HCT116 (cell line): Measurements from ENCODE around the gene ABLIM1. TPM values are rescaled to one million over a fixed set of nuclear protein-coding genes. Genes with fewer than 3 reads are reported as not detected.

Experiments
- ATAC-seq: fragments of 200-7000 bp; cut with Tn5 transposase; 2 replicates; pipeline ENCODE4 v1.9.1; 2020; ENCODE audit warnings: mild to moderate bottlenecking, moderate library complexity
- BruUV-seq: library from RNA; stranded (reverse); fragments of 400-500 nt; replicated peaks from 2 replicates; lab custom pipeline; 2021; lab: Mats Ljungman, UMichigan
- CTCF ChIA-PET: fragments of 300-600 bp; sonication (Branson Sonifier 250); formaldehyde crosslinking; loops from one replicate; lab custom pipeline; 2021; ENCODE audit warnings: antibody characterized with exemption; lab: Charles Lee
- POLR2A ChIA-PET: fragments of 300-600, 350-600 bp; sonication (Branson Sonifier 250); formaldehyde crosslinking; loops from one replicate; lab custom pipeline; 2021; ENCODE audit warnings: antibody characterized with exemption; lab: Charles Lee
- RAD21 ChIA-PET, 2 experiments: fragments of 300-600 bp; sonication (Branson Sonifier 250); formaldehyde crosslinking; loops; one replicate each; lab custom pipeline; 2023; ENCODE audit warnings: low total read pairs in 2 of 2; ENCODE audit not compliant: uncharacterized antibody in 2 of 2, unreplicated experiment in 2 of 2, low non-redundant PET in 1 of 2; lab: Charles Lee
- DNase-seq: peaks from one replicate; pipeline ENCODE4 v3.0.0-alpha.2; 2010; ENCODE audit warnings: low read depth, low spot score
- H2AFZ ChIP-seq: fragments of 200-600 bp; shearing (Covaris generic), sonication (generic); 2 replicates; pipeline ENCODE4 v1.6.1; 2017; ENCODE audit warnings: low read depth, mixed run types, mixed read lengths, antibody characterized with exemption, low read length; ENCODE audit not compliant: poor library complexity, severe bottlenecking
- H3K27ac ChIP-seq: 2 replicates; pipeline ENCODE4 v1.5.1; 2012; ENCODE audit warnings: low read depth, low read length
- H3K27me3 ChIP-seq: fragments of 200-600 bp; sonication (generic); 2 replicates; pipeline ENCODE4 v1.6.1; 2016; ENCODE audit warnings: mixed run types, low read length, mixed read lengths; ENCODE audit not compliant: insufficient read depth
- H3K36me3 ChIP-seq, 2 experiments: fragments of 200-500 bp in 1 of 2; fragments of 200-600 bp in 1 of 2; sonication (Bioruptor generic) in 1 of 2; sonication (generic) in 1 of 2; 2 replicates each; pipeline versions ENCODE4 v1.5.1 to v1.6.1; 2014 to 2016; ENCODE audit warnings: low read length in 2 of 2, inconsistent platforms in 1 of 2, mixed read lengths in 1 of 2, mixed run types in 1 of 2; ENCODE audit not compliant: insufficient read depth in 2 of 2, control insufficient read depth in 1 of 2
- H3K4me1 ChIP-seq, 2 experiments: fragments of 200-600 bp in 1 of 2; sonication (generic) in 1 of 2; 2 replicates each; pipeline versions ENCODE4 v1.5.1 to v1.6.1; 2012 to 2017; ENCODE audit warnings: low read length in 2 of 2, inconsistent platforms in 1 of 2, mild to moderate bottlenecking in 1 of 2, mixed read lengths in 1 of 2, mixed run types in 1 of 2, moderate library complexity in 1 of 2; ENCODE audit not compliant: insufficient read depth in 2 of 2, control insufficient read depth in 1 of 2
- H3K4me2 ChIP-seq: fragments of 200-600 bp; sonication (generic); 2 replicates; pipeline ENCODE4 v1.6.1; 2017; ENCODE audit warnings: mixed run types, low read length, mixed read lengths
- H3K4me3 ChIP-seq, 2 experiments: fragments of 200-600 bp in 1 of 2; sonication (generic) in 1 of 2; replicated peaks in 1 of 2; 2 replicates each; pipeline ENCODE4 v1.5.1; 2011 to 2016; ENCODE audit warnings: low read length in 2 of 2, control low read depth in 1 of 2, low read depth in 1 of 2, mild to moderate bottlenecking in 1 of 2, mixed read lengths in 1 of 2, mixed run types in 1 of 2
- H3K79me2 ChIP-seq: fragments of 200-600 bp; sonication (generic); 2 replicates; pipeline ENCODE4 v1.6.1; 2017; ENCODE audit warnings: mild to moderate bottlenecking, mixed run types, low read length, moderate library complexity, mixed read lengths; ENCODE audit not compliant: insufficient read depth
- H3K9ac ChIP-seq: fragments of 200-600 bp; sonication (generic); 2 replicates; pipeline ENCODE4 v1.6.1; 2016; ENCODE audit warnings: low read length, mixed read lengths
- H3K9me2 ChIP-seq: fragments of 200-600 bp; sonication (generic), shearing (Covaris generic); 2 replicates; pipeline ENCODE4 v1.6.1; 2017; ENCODE audit warnings: mixed run types, mild to moderate bottlenecking, moderate library complexity; ENCODE audit not compliant: insufficient read depth
- H3K9me3 ChIP-seq, 2 experiments: fragments of 200-500 bp in 1 of 2; fragments of 200-600 bp in 1 of 2; sonication (Bioruptor generic) in 1 of 2; sonication (generic) in 1 of 2; 2 replicates each; pipeline ENCODE4 v1.6.1; 2014 to 2017; ENCODE audit warnings: low read length in 2 of 2, mixed read lengths in 2 of 2, inconsistent platforms in 1 of 2, low read depth in 1 of 2, mild to moderate bottlenecking in 1 of 2, mixed run types in 1 of 2, moderate library complexity in 1 of 2; ENCODE audit not compliant: control insufficient read depth in 1 of 2, insufficient read depth in 1 of 2
- H4K20me1 ChIP-seq: fragments of 200-600 bp; sonication (generic), shearing (Covaris generic); 2 replicates; pipeline ENCODE4 v1.6.1; 2017; ENCODE audit warnings: mixed run types, mild to moderate bottlenecking, moderate library complexity; ENCODE audit not compliant: insufficient read depth
- CBX3 ChIP-seq: IDR thresholded peaks from 2 replicates; pipeline ENCODE4 v1.6.1; 2012; ENCODE audit warnings: low read depth
- FOSL1 ChIP-seq: IDR thresholded peaks from 2 replicates; pipeline ENCODE4 v1.6.1; 2012; ENCODE audit warnings: low read depth
- JUND ChIP-seq: IDR thresholded peaks from 2 replicates; pipeline ENCODE4 v1.6.1; 2012
- POLR2A ChIP-seq: IDR thresholded peaks from 2 replicates; pipeline ENCODE4 v1.7.0; 2011; ENCODE audit warnings: borderline replicate concordance; ENCODE audit not compliant: insufficient read depth, insufficient read length; ENCODE audit errors: extremely low read depth
- RAD21 ChIP-seq: IDR thresholded peaks from 2 replicates; pipeline ENCODE4 v1.6.1; 2012; ENCODE audit warnings: low read depth, mild to moderate bottlenecking
- TCF7L2 ChIP-seq: IDR thresholded peaks from 2 replicates; pipeline ENCODE4 v1.7.0; 2011; ENCODE audit warnings: borderline replicate concordance, inconsistent platforms; ENCODE audit not compliant: insufficient read depth, insufficient read length; ENCODE audit errors: extremely low read depth
- YY1 ChIP-seq: IDR thresholded peaks from 2 replicates; pipeline ENCODE4 v1.6.1; 2011; ENCODE audit warnings: low read length, low read depth, moderate library complexity, mild to moderate bottlenecking; ENCODE audit not compliant: insufficient replicate concordance; ENCODE audit errors: extremely low read depth
- ZNF274 ChIP-seq: fragments of 200-500 bp; sonication (Bioruptor generic); IDR thresholded peaks from 2 replicates; pipeline ENCODE4 v1.6.1; 2014; ENCODE audit warnings: mild to moderate bottlenecking, low read depth, low read length, inconsistent platforms
- intact Hi-C: fragments of 100-400 bp; cut with micrococcal nuclease; formaldehyde crosslinking; loops from 2 replicates; pipeline ENCODE4 v1.10.0; 2022
- total RNA-seq: library from RNA; stranded (reverse); gene quantifications from one replicate; pipeline ENCODE4 v1.2.1, GENCODE V29; 2021; ENCODE audit not compliant: unreplicated experiment
- TF ChIP-seq, protein P1 (sequence below), 3 experiments: fragments of 200-600 bp in 1 of 3; sonication (generic) in 1 of 3; IDR thresholded peaks in 2 of 3; conservative IDR thresholded peaks in 1 of 3; 2 replicates each; pipeline ENCODE4 v1.5.1; 2012 to 2017; ENCODE audit warnings: low read depth in 2 of 3, low read length in 2 of 3, antibody characterized with exemption in 1 of 3, borderline replicate concordance in 1 of 3, control low read depth in 1 of 3, mild to moderate bottlenecking in 1 of 3, mixed read lengths in 1 of 3, mixed run types in 1 of 3, moderate library complexity in 1 of 3; ENCODE audit not compliant: insufficient read depth in 1 of 3

The ABLIM1 gene
- total RNA-seq, 1 experiment from 2014 or later = 96.2 TPM

DNA sequence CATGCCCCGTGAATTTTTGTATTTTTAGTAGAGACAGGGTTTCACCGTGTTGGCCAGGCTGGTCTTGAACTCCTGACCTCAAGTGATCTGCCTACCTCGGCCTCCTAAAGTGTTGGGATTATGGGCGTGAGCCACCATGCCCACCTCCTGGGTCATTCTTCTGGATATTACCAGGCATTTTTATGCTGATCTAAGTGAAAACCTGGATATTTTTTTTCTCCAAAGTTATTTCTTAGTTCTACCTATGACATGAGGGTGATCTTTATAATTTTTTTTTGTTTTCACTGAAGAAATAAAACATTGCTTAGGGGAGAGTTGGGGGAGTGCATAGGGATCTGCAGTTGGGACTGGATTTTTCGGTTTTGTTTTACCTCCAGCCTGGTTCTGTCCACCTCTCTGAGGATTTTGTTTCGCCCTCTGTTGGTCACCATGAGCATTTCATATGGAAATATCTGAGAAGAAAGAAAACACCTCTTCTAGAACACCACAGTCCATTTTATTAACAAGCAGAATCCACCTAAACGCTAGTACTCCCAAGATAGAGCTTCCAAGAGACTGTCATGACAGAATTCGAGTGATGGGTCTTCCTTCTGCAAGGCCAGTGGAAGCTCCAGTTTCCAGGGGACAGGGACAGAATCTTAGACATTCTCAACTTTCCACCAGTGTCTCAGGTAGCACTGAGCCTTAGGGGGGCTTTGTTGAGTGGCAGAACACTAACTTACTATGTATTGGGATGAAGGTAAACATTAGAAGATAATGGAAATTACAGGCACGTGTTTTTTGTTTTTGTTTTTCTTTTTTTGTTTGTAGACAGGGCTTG, 220.4 kb downstream of the ABLIM1 start:
- H3K4me1 ChIP-seq = no peaks in the 10 kb centered on the region
- H3K27me3 ChIP-seq = no peaks in the 10 kb centered on the region
- no peaks in the 10 kb centered on the region for H3K9me3 ChIP-seq
- no peak overlapping the region for H3K27ac ChIP-seq
- H3K9ac ChIP-seq = no peak overlapping the region
- ChIA-PET POLR2A (no interaction called here), RAD21 (interaction anchor here in 1 of 2 experiments (1.3 kb wide), 1 partner anchor 134 kb away, joined by 3 read pairs; no protein-coding TSS in a partner anchor), CTCF (interaction anchor here (6.3 kb wide), 1 partner anchor 134 kb away, joined by 45 read pairs; no protein-coding TSS in a partner anchor)
- H3K4me2 ChIP-seq = no peak overlapping the region
- H3K79me2 ChIP-seq = no peaks in the 10 kb centered on the region
- H3K9me2 ChIP-seq = no peaks in the 10 kb centered on the region
- H3K4me3 ChIP-seq = no peak overlapping the region
- no peaks in the 10 kb centered on the region for H4K20me1 ChIP-seq
- intact Hi-C loops = loop anchor here (1.0 to 5.0 kb wide), 2 partner anchors 115 to 133 kb away; no protein-coding TSS in a partner anchor
- no TSS peak for BruUV-seq
- peak; percentile 81 for ATAC-seq
- DNase-seq = no peak
- peaks cover 26 to 29% of the 10 kb centered on the region in 2 experiments; a peak in 3 of 4 replicates for H3K36me3 ChIP-seq
- H2AFZ ChIP-seq = no peak overlapping the region
- TF ChIP-seq POLR2A (no peak), ZNF274 (no peak), RAD21 (peak; percentile 73), TCF7L2 (no peak), FOSL1 (no peak), YY1 (no peak), JUND (no peak), CBX3 (no peak)
- TF ChIP-seq, protein P1, sequence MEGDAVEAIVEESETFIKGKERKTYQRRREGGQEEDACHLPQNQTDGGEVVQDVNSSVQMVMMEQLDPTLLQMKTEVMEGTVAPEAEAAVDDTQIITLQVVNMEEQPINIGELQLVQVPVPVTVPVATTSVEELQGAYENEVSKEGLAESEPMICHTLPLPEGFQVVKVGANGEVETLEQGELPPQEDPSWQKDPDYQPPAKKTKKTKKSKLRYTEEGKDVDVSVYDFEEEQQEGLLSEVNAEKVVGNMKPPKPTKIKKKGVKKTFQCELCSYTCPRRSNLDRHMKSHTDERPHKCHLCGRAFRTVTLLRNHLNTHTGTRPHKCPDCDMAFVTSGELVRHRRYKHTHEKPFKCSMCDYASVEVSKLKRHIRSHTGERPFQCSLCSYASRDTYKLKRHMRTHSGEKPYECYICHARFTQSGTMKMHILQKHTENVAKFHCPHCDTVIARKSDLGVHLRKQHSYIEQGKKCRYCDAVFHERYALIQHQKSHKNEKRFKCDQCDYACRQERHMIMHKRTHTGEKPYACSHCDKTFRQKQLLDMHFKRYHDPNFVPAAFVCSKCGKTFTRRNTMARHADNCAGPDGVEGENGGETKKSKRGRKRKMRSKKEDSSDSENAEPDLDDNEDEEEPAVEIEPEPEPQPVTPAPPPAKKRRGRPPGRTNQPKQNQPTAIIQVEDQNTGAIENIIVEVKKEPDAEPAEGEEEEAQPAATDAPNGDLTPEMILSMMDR (IDR thresholded peaks at IDR 0.05 in 2 of 3, conservative IDR thresholded peaks at IDR 0.05 in 1 of 3; ENCODE audit: borderline replicate concordance in 1 of 3, insufficient read depth in 1 of 3, low read depth in 2 of 3, low read length in 2 of 3) = peak; percentile 68 to 78 (median 71); a peak in 5 of 6 replicates
